HCT116 (cell line): ENCODE results near the gene AMN. TPM values are rescaled to one million over a fixed set of nuclear protein-coding genes. Genes with fewer than 3 reads are reported as not detected.

Experiments used
- ATAC-seq: fragments of 200-7000 bp; cut with Tn5 transposase; 2 replicates; pipeline ENCODE4 v1.9.1; 2020; ENCODE audit warnings: mild to moderate bottlenecking, moderate library complexity
- BruUV-seq: library from RNA; stranded (reverse); fragments of 400-500 nt; replicated peaks from 2 replicates; lab custom pipeline; 2021; lab: Mats Ljungman, UMichigan
- CTCF ChIA-PET: fragments of 300-600 bp; sonication (Branson Sonifier 250); formaldehyde crosslinking; loops from one replicate; lab custom pipeline; 2021; ENCODE audit warnings: antibody characterized with exemption; lab: Charles Lee
- POLR2A ChIA-PET: fragments of 300-600, 350-600 bp; sonication (Branson Sonifier 250); formaldehyde crosslinking; loops from one replicate; lab custom pipeline; 2021; ENCODE audit warnings: antibody characterized with exemption; lab: Charles Lee
- RAD21 ChIA-PET, 2 experiments: fragments of 300-600 bp; sonication (Branson Sonifier 250); formaldehyde crosslinking; loops; one replicate each; lab custom pipeline; 2023; ENCODE audit warnings: low total read pairs in 2 of 2; ENCODE audit not compliant: uncharacterized antibody in 2 of 2, unreplicated experiment in 2 of 2, low non-redundant PET in 1 of 2; lab: Charles Lee
- DNase-seq: peaks from one replicate; pipeline ENCODE4 v3.0.0-alpha.2; 2010; ENCODE audit warnings: low read depth, low spot score
- H2AFZ ChIP-seq: fragments of 200-600 bp; shearing (Covaris generic), sonication (generic); 2 replicates; pipeline ENCODE4 v1.6.1; 2017; ENCODE audit warnings: low read depth, mixed run types, mixed read lengths, antibody characterized with exemption, low read length; ENCODE audit not compliant: poor library complexity, severe bottlenecking
- H3K27ac ChIP-seq: 2 replicates; pipeline ENCODE4 v1.5.1; 2012; ENCODE audit warnings: low read depth, low read length
- H3K27me3 ChIP-seq: fragments of 200-600 bp; sonication (generic); 2 replicates; pipeline ENCODE4 v1.6.1; 2016; ENCODE audit warnings: mixed run types, low read length, mixed read lengths; ENCODE audit not compliant: insufficient read depth
- H3K36me3 ChIP-seq, 2 experiments: fragments of 200-500 bp in 1 of 2; fragments of 200-600 bp in 1 of 2; sonication (Bioruptor generic) in 1 of 2; sonication (generic) in 1 of 2; 2 replicates each; pipeline versions ENCODE4 v1.5.1 to v1.6.1; 2014 to 2016; ENCODE audit warnings: low read length in 2 of 2, inconsistent platforms in 1 of 2, mixed read lengths in 1 of 2, mixed run types in 1 of 2; ENCODE audit not compliant: insufficient read depth in 2 of 2, control insufficient read depth in 1 of 2
- H3K4me1 ChIP-seq, 2 experiments: fragments of 200-600 bp in 1 of 2; sonication (generic) in 1 of 2; 2 replicates each; pipeline versions ENCODE4 v1.5.1 to v1.6.1; 2012 to 2017; ENCODE audit warnings: low read length in 2 of 2, inconsistent platforms in 1 of 2, mild to moderate bottlenecking in 1 of 2, mixed read lengths in 1 of 2, mixed run types in 1 of 2, moderate library complexity in 1 of 2; ENCODE audit not compliant: insufficient read depth in 2 of 2, control insufficient read depth in 1 of 2
- H3K4me2 ChIP-seq: fragments of 200-600 bp; sonication (generic); 2 replicates; pipeline ENCODE4 v1.6.1; 2017; ENCODE audit warnings: mixed run types, low read length, mixed read lengths
- H3K4me3 ChIP-seq, 2 experiments: fragments of 200-600 bp in 1 of 2; sonication (generic) in 1 of 2; replicated peaks in 1 of 2; 2 replicates each; pipeline ENCODE4 v1.5.1; 2011 to 2016; ENCODE audit warnings: low read length in 2 of 2, control low read depth in 1 of 2, low read depth in 1 of 2, mild to moderate bottlenecking in 1 of 2, mixed read lengths in 1 of 2, mixed run types in 1 of 2
- H3K79me2 ChIP-seq: fragments of 200-600 bp; sonication (generic); 2 replicates; pipeline ENCODE4 v1.6.1; 2017; ENCODE audit warnings: mild to moderate bottlenecking, mixed run types, low read length, moderate library complexity, mixed read lengths; ENCODE audit not compliant: insufficient read depth
- H3K9ac ChIP-seq: fragments of 200-600 bp; sonication (generic); 2 replicates; pipeline ENCODE4 v1.6.1; 2016; ENCODE audit warnings: low read length, mixed read lengths
- H3K9me2 ChIP-seq: fragments of 200-600 bp; sonication (generic), shearing (Covaris generic); 2 replicates; pipeline ENCODE4 v1.6.1; 2017; ENCODE audit warnings: mixed run types, mild to moderate bottlenecking, moderate library complexity; ENCODE audit not compliant: insufficient read depth
- H3K9me3 ChIP-seq, 2 experiments: fragments of 200-500 bp in 1 of 2; fragments of 200-600 bp in 1 of 2; sonication (Bioruptor generic) in 1 of 2; sonication (generic) in 1 of 2; 2 replicates each; pipeline ENCODE4 v1.6.1; 2014 to 2017; ENCODE audit warnings: low read length in 2 of 2, mixed read lengths in 2 of 2, inconsistent platforms in 1 of 2, low read depth in 1 of 2, mild to moderate bottlenecking in 1 of 2, mixed run types in 1 of 2, moderate library complexity in 1 of 2; ENCODE audit not compliant: control insufficient read depth in 1 of 2, insufficient read depth in 1 of 2
- H4K20me1 ChIP-seq: fragments of 200-600 bp; sonication (generic), shearing (Covaris generic); 2 replicates; pipeline ENCODE4 v1.6.1; 2017; ENCODE audit warnings: mixed run types, mild to moderate bottlenecking, moderate library complexity; ENCODE audit not compliant: insufficient read depth
- EGR1 ChIP-seq: IDR thresholded peaks from 2 replicates; pipeline ENCODE4 v1.6.1; 2012; ENCODE audit warnings: low read depth
- EZH2phosphoT487 ChIP-seq: fragments of 200-600 bp; IDR thresholded peaks from 2 replicates; pipeline ENCODE4 v1.6.1; 2018; ENCODE audit warnings: antibody characterized with exemption, borderline replicate concordance
- JUND ChIP-seq: IDR thresholded peaks from 2 replicates; pipeline ENCODE4 v1.6.1; 2012
- POLR2A ChIP-seq: IDR thresholded peaks from 2 replicates; pipeline ENCODE4 v1.7.0; 2011; ENCODE audit warnings: borderline replicate concordance; ENCODE audit not compliant: insufficient read depth, insufficient read length; ENCODE audit errors: extremely low read depth
- RAD21 ChIP-seq: IDR thresholded peaks from 2 replicates; pipeline ENCODE4 v1.6.1; 2012; ENCODE audit warnings: low read depth, mild to moderate bottlenecking
- TCF7L2 ChIP-seq: IDR thresholded peaks from 2 replicates; pipeline ENCODE4 v1.7.0; 2011; ENCODE audit warnings: borderline replicate concordance, inconsistent platforms; ENCODE audit not compliant: insufficient read depth, insufficient read length; ENCODE audit errors: extremely low read depth
- YY1 ChIP-seq: IDR thresholded peaks from 2 replicates; pipeline ENCODE4 v1.6.1; 2011; ENCODE audit warnings: low read length, low read depth, moderate library complexity, mild to moderate bottlenecking; ENCODE audit not compliant: insufficient replicate concordance; ENCODE audit errors: extremely low read depth
- ZNF274 ChIP-seq: fragments of 200-500 bp; sonication (Bioruptor generic); IDR thresholded peaks from 2 replicates; pipeline ENCODE4 v1.6.1; 2014; ENCODE audit warnings: mild to moderate bottlenecking, low read depth, low read length, inconsistent platforms
- intact Hi-C: fragments of 100-400 bp; cut with micrococcal nuclease; formaldehyde crosslinking; loops from 2 replicates; pipeline ENCODE4 v1.10.0; 2022
- total RNA-seq: library from RNA; stranded (reverse); gene quantifications from one replicate; pipeline ENCODE4 v1.2.1, GENCODE V29; 2021; ENCODE audit not compliant: unreplicated experiment
- TF ChIP-seq, protein P1 (sequence below): IDR thresholded peaks from 2 replicates; pipeline ENCODE4 v1.6.1; 2012
- TF ChIP-seq, protein P2 (sequence below): IDR thresholded peaks from 2 replicates; pipeline ENCODE4 v1.6.1; 2012; ENCODE audit warnings: low read depth

The AMN gene
- total RNA-seq, 1 experiment from 2014 or later, result 5.7 TPM

DNA sequence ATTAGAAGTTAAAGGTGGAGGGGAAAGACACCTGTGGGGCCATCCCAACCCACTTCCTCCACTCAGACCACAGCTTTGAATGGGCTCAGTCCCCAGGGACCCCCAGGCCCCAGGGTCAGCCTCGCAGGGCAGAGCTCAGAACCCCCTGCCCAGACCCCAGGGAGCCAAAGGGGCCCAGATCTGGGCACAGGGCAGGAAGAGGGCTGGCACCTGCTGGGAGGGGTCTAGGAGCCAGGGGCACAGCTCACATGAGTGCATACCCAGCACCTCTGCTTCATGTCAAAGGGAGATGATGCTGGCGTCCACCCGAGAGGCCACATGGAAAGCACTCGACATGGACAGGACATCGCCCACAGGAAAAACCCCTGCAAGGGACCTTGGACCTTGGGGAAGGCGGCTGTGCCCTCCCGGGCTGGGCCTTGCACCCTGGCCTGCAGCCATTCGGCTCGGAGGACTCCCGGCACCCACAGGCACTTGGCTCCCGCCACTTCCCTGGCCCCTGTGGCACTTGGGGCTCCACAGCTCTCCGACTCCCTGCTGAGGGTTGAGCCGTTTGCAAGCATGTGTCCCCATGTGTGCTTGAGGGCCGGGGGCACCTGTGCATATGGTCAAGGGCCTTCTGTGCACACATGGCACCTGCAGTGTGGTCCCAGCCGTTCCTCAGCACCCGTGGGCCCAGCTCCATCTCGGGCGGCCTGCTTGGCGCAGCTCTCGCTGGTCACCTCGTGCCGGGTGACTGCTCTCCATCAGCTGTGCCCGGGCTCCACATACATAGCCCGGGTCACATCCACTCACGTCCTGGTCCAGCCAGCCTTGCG is 7.8 kb upstream of the AMN start:
- Histone ChIP-seq H3K27me3 (no peaks in the 10 kb centered on the region), H3K4me3 (no peak overlapping the region), H3K9me2 (no peaks in the 10 kb centered on the region), H4K20me1 (no peaks in the 10 kb centered on the region), H3K4me1 (no peaks in the 10 kb centered on the region), H3K36me3 (no peaks in the 10 kb centered on the region), H3K9ac (no peak overlapping the region), H3K79me2 (no peaks in the 10 kb centered on the region), H2AFZ (no peak overlapping the region), H3K4me2 (no peak overlapping the region), H3K27ac (no peak overlapping the region), H3K9me3 (no peaks in the 10 kb centered on the region)
- TF ChIP-seq JUND (no peak), POLR2A (no peak), ZNF274 (no peak), EGR1 (no peak), EZH2phosphoT487 (no peak), TCF7L2 (no peak), RAD21 (no peak), YY1 (no peak)
- TF ChIP-seq, protein P1, sequence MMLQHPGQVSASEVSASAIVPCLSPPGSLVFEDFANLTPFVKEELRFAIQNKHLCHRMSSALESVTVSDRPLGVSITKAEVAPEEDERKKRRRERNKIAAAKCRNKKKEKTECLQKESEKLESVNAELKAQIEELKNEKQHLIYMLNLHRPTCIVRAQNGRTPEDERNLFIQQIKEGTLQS, result no peak
- TF ChIP-seq, protein P2, sequence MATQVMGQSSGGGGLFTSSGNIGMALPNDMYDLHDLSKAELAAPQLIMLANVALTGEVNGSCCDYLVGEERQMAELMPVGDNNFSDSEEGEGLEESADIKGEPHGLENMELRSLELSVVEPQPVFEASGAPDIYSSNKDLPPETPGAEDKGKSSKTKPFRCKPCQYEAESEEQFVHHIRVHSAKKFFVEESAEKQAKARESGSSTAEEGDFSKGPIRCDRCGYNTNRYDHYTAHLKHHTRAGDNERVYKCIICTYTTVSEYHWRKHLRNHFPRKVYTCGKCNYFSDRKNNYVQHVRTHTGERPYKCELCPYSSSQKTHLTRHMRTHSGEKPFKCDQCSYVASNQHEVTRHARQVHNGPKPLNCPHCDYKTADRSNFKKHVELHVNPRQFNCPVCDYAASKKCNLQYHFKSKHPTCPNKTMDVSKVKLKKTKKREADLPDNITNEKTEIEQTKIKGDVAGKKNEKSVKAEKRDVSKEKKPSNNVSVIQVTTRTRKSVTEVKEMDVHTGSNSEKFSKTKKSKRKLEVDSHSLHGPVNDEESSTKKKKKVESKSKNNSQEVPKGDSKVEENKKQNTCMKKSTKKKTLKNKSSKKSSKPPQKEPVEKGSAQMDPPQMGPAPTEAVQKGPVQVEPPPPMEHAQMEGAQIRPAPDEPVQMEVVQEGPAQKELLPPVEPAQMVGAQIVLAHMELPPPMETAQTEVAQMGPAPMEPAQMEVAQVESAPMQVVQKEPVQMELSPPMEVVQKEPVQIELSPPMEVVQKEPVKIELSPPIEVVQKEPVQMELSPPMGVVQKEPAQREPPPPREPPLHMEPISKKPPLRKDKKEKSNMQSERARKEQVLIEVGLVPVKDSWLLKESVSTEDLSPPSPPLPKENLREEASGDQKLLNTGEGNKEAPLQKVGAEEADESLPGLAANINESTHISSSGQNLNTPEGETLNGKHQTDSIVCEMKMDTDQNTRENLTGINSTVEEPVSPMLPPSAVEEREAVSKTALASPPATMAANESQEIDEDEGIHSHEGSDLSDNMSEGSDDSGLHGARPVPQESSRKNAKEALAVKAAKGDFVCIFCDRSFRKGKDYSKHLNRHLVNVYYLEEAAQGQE, result no peak
- intact Hi-C loops, result loop anchor here (5.0 to 10.0 kb wide), 2 partner anchors 320 to 477 kb away; partner anchors contain the start of gene RCOR1
- ATAC-seq (no peak), DNase-seq (no peak)
- CTCF ChIA-PET, result interaction anchor here (2.1 kb wide), 1 partner anchor 220 kb away, joined by 11 read pairs; no protein-coding TSS in a partner anchor
- BruUV-seq, result no TSS peak
- RAD21 ChIA-PET, result no interaction called here
- POLR2A ChIA-PET, result no interaction called here
